Measurements from ENCODE around the gene CLASP1. TPM values are rescaled to one million over a fixed set of nuclear protein-coding genes. Genes with fewer than 3 reads are reported as not detected.
"Not testable (repeated sequence)": the region's sequence is repeated elsewhere in the genome, so short reads cannot be mapped to it uniquely, and the experiment has no call there.

Gene CLASP1
- polyA plus RNA-seq, 4 donors = 38.8 to 49.2 (median 43.4) TPM

- not testable (repeated sequence) for DNase-seq (ENCODE audit: low read depth in 4 of 4, low spot score in 2 of 4)
Observed at GRCh38 chr2:121552477-121553180, 96.6 kb downstream of the CLASP1 start.

DNA sequence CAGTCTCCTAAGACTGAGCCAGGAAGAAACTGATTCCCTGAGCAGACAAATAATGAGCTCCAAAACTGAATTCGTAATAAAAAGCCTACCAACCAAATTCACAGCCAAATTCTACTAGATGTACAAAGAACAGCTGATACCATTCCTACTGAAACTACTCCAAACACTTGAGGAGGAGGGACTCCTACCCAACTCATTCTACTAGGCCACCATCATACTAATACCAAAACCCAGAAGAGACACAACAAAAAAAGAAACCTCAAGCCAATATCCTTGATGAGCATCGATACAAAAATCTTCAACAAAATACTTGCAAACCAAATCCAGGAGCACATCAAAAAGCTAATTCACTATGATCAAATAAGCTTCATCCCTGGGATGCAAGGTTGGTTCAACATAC is 98.6 kb downstream of the CLASP1 start:
- DNase-seq (ENCODE audit: low read depth in 4 of 4, low spot score in 2 of 4) = no peak

DNA sequence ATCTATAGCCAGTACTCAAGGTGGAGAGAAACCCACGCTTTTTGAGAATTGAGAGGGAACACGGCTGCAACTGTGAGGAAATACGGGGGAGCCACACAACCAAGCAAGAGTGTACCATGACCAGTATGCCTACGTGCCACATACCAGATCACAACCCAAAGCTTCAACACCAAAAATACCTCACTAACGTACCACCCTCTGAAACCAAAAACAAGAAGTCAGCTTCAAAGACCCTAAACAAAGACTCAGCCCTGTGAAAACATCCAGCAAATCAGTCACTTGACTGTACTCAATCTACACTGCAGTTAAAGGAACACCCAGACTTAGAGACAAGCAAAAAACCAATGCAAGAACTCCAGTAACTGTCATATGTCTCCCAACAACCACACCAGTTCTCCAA is 101.6 kb downstream of the CLASP1 start:
- DNase-seq (ENCODE audit: low read depth in 4 of 4, low spot score in 2 of 4) = no peak

DNA sequence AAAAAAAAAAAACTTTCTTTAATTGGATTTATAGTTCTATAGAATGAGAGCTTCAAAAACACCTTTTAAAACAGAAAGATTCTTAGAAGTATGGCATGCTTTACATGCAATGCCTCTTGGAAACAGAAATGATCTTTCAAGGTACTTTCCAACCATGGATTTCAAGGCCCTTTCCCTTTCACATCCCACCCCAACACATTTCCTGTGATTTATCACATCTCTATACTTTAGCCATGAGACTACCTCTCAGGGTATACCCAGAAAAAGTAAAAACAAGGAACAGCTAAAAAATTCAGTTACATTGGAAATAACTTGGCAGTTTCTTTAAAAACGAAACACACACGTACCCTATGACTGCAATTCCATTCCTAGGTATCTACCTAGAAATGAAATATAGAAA is 103.3 kb downstream of the CLASP1 start:
- DNase-seq (ENCODE audit: low read depth in 4 of 4, low spot score in 2 of 4) = no peak

GRCh38 chr2:121545257-121545656 is 104.0 kb downstream of the CLASP1 start:
- no peak for DNase-seq (ENCODE audit: low read depth in 4 of 4, low spot score in 2 of 4)

GRCh38 chr2:121541495-121541894 is 107.8 kb downstream of the CLASP1 start:
- DNase-seq (ENCODE audit: low read depth in 4 of 4, low spot score in 2 of 4) = no peak

DNA sequence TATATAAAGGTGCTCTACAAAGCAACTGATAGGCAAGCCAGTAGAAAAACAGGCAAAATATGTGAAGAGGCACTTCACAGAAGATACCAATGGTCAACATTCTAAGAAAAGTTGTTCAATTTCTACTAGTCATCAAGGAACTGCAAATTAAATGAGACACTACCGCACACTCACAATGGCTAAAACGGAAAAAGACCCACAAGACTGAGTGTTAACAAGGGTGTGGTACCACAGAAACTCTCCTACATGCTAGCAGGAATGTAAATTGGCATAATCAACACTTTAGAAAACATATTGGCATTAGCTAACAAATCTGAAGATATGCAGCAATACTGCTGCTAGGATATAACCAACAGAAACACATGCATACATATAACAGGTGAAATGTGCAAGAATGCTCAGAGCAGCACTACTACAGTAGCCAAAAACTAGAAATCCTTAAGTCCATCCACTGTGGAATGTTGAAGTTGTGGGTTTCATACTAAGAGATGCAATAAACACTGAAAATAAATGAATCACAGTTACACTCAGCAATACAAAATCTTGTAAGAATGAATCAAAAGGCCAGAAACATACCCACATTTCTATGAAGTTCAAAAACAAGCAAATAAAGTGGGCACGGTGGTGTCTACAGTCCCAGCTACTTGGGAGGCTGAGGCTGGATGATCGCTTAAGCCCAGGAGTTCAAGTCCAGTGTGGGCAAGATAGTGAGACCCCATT is 109.4 kb downstream of the CLASP1 start:
- no peak for DNase-seq (ENCODE audit: low read depth in 4 of 4, low spot score in 2 of 4)

- DNase-seq (ENCODE audit: low read depth in 4 of 4, low spot score in 2 of 4) = no peak
Observed at GRCh38 chr2:121536850-121537557, 112.3 kb downstream of the CLASP1 start.

DNA sequence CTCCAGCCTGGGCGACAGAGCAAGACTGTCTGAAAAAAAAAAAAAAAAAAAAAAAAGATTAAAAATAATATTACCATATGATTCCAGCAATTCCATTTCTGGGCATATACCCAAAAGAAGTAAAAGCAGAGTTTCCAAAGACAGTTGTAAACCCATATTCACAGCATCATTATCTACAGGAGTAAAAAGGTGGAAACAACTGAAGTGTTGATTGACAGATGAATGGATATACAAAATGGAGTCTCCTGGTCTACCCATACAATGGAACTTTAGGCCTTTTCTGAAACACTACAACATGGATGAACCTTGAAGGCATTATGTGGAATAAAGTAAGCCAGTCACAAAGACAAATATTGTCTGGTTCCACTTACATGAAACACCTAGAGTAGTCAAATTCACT is 112.9 kb downstream of the CLASP1 start:
- DNase-seq (ENCODE audit: low read depth in 4 of 4, low spot score in 2 of 4) = no peak

- no peak for DNase-seq (ENCODE audit: low read depth in 4 of 4, low spot score in 2 of 4)
Observed at GRCh38 chr2:121534007-121534406, 115.3 kb downstream of the CLASP1 start.

- DNase-seq (ENCODE audit: low read depth in 4 of 4, low spot score in 2 of 4) = no peak
Observed at GRCh38 chr2:121532894-121533293, 116.4 kb downstream of the CLASP1 start.

GRCh38 chr2:121532347-121532766 is 116.9 kb downstream of the CLASP1 start:
- peak in 1 of 4 donors; percentile 31 for DNase-seq (ENCODE audit: low read depth in 4 of 4, low spot score in 2 of 4)

DNA sequence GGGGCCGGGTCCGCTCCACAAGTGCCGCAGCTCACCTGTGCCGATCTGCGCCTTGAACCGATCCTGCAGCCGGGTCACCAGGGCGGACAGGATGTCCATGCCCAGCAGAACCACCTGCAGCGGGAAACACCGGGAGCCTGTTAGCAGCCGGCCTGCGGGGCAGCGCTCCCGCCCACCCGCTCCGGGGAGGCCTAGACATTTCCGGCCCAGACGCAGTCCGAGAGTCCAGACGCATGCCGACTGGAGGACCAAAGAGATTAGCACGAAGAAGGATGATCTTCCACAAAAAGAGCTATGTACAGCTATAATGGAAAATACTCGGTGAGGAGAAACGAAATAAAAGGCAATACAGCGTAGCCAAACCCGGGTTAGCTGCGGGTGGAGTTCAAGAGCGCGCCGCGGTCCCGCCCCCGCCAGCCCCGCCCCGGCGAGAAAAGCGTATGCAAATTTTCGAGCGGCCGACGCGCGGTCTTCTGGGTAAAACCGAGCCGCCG is 119.0 kb downstream of the CLASP1 start:
- peak; percentile 77 to 97 (median 84) for DNase-seq (ENCODE audit: low read depth in 4 of 4, low spot score in 2 of 4)

DNA sequence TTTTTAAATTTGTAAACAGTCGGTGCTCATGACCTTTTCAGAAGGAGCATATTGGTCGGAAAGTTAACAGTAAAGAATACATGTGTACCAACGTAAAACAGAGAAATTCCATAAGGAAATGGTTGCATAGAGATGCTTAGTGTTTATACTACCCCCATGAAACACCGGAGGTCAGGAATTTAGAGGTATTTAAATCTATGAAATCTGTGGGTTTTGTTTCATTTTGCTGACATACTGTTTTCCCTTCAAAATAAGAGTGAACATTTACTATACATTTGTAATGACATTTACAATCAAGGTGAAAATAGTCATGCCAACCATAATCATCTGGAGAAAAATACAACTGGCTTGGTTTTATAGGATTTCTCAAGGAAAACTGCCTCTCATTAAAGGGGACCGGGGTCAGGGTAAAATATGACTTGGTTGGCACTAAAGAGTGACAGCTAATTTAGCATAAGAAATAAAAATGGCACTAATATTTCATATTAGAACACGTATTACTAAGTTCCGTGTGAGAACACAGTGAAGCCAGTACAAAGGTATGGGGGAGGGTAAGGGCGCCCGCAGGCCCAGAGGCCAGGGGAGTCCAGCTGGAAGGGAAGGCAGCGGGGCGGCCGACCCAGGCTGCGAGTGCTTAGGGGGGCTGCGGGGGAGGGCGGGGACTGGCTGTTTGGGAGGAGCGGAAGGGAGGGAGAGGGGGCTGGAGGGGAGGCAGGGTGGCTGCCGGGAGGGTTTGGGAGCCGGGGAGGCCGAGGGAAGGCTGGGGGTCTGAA is 119.6 kb downstream of the CLASP1 start:
- DNase-seq (ENCODE audit: low read depth in 4 of 4, low spot score in 2 of 4) = peak in 3 of 4 donors; percentile 57 to 78 (median 76)

GRCh38 chr2:121527009-121527682 is 122.1 kb downstream of the CLASP1 start:
- DNase-seq (ENCODE audit: low read depth in 4 of 4, low spot score in 2 of 4) = no peak

DNA sequence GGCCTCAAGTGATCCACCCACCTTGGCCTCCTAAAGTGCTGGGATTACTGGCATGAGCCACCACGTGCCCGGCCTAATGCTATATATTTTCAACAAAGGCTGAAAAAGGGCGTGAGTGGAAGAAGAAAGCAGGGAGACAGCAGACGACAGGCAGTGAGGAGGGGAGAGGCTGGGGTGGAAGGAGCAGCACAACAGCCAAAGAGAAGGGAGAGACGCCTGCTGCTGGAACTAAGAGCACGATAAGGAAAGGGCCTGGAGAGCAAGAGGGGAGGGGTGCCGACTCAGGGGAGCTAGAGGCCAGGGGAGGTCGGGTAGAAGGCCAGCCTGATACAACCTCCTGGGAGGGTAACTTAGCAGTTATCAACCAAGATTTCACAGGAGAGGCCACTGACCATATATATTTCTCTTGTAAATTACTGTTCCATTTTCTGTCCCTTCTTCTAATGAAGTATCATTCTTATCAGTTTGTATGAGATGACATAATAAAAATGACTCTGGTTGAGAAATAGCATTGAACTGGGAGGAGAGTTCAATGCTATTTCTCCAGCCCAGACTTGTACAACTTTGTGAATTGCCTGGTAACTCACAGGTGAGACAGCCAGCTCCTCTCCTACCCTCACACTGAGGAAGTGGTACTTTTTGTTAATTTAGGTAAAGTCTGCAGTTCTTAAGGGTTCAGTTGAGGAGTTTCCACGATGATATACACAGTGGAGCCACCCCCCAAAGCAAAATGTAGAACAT is 124.4 kb downstream of the CLASP1 start:
- DNase-seq (ENCODE audit: low read depth in 4 of 4, low spot score in 2 of 4) = no peak

DNA sequence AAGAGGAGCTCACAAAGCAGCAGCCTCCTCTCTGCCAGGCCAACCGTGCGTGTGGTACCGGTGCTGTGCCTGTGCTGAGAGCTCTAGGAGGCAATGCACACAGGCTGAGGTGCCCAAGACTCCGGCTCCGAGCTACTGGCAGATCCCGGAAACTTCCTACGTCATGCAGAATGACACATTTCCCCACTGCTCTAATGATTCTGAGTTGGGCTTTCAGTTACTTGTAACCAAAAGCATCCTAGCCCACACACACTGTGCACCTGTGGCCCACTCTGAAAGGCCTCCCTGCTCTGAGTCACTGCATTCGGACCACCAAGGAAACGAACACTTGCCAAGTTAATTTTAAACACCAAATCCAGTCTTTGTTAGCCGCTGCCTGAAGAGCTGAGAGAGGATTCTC is 127.9 kb downstream of the CLASP1 start:
- no peak for DNase-seq (ENCODE audit: low read depth in 4 of 4, low spot score in 2 of 4)

- DNase-seq (ENCODE audit: low read depth in 4 of 4, low spot score in 2 of 4) = no peak
Observed at GRCh38 chr2:121520641-121520994, 128.6 kb downstream of the CLASP1 start.
